KMS-11 (cell line): ENCODE results near the gene FADS2.
A peak's percentile ranks its signal among the peaks of the same experiment; 100 is the strongest.

ENCODE experiments used
- H2AFZ ChIP-seq: fragments of 200-600 bp; sonication (generic); 2 replicates; pipeline ENCODE4 v1.6.1; 2016; ENCODE audit warnings: antibody characterized with exemption, mixed run types, low read depth
- H3K27ac ChIP-seq: fragments of 200-600 bp; sonication (generic); 2 replicates; pipeline ENCODE4 v1.6.1; 2016; ENCODE audit warnings: mild to moderate bottlenecking, mixed run types
- H3K27me3 ChIP-seq: fragments of 200-600 bp; sonication (generic); 2 replicates; pipeline ENCODE4 v1.6.1; 2017; ENCODE audit warnings: mild to moderate bottlenecking, low read depth, mixed run types, moderate library complexity; ENCODE audit not compliant: insufficient read depth
- H3K36me3 ChIP-seq: fragments of 200-600 bp; sonication (generic); 2 replicates; pipeline ENCODE4 v1.6.1; 2017; ENCODE audit warnings: mild to moderate bottlenecking, mixed run types; ENCODE audit not compliant: insufficient read depth
- H3K4me1 ChIP-seq: fragments of 200-600 bp; sonication (generic); 2 replicates; pipeline ENCODE4 v1.6.1; 2016; ENCODE audit warnings: mild to moderate bottlenecking, low read depth, mixed run types; ENCODE audit not compliant: poor library complexity, severe bottlenecking
- H3K4me2 ChIP-seq: fragments of 200-600 bp; sonication (generic); 2 replicates; pipeline ENCODE4 v1.7.0; 2016; ENCODE audit warnings: mild to moderate bottlenecking, mixed run types
- H3K4me3 ChIP-seq: fragments of 200-600 bp; sonication (generic); IDR thresholded peaks from 2 replicates; pipeline ENCODE4 v1.6.1; 2017; ENCODE audit warnings: low read depth, low read length, mixed read lengths; ENCODE audit not compliant: insufficient read depth
- H3K79me2 ChIP-seq: fragments of 200-600 bp; sonication (generic); 2 replicates; pipeline ENCODE4 v1.6.1; 2016; ENCODE audit warnings: low read depth, mixed run types; ENCODE audit not compliant: insufficient read depth
- H3K9ac ChIP-seq: fragments of 200-600 bp; sonication (generic); 2 replicates; pipeline ENCODE4 v1.6.1; 2016; ENCODE audit warnings: mild to moderate bottlenecking, mixed run types
- H4K20me1 ChIP-seq: fragments of 200-600 bp; sonication (generic); 2 replicates; pipeline ENCODE4 v1.6.1; 2016; ENCODE audit warnings: mild to moderate bottlenecking, mixed run types; ENCODE audit not compliant: insufficient read depth
- TF ChIP-seq, protein P1 (sequence below): fragments of 200-600 bp; sonication (generic); conservative IDR thresholded peaks from 2 replicates; pipeline ENCODE4 v1.6.1; 2017; ENCODE audit warnings: low read depth, mild to moderate bottlenecking, antibody characterized with exemption, low read length, moderate library complexity, mixed read lengths

The FADS2 gene

GRCh38 chr11:61870541-61871031, 42.5 kb downstream of the FADS2 start:
- Histone ChIP-seq H3K4me3 (no peak overlapping the region), H4K20me1 (no peaks in the 10 kb centered on the region), H3K9ac (no peak overlapping the region), H3K79me2 (no peaks in the 10 kb centered on the region), H3K4me1 (no peaks in the 10 kb centered on the region), H3K27me3 (no peaks in the 10 kb centered on the region), H3K27ac (no peak overlapping the region), H3K36me3 (no peaks in the 10 kb centered on the region), H2AFZ (peak overlapping the region; percentile 89; the same call in 1 of the 2 replicates), H3K4me2 (no peak overlapping the region; the same call in 1 of the 2 replicates)
- TF ChIP-seq, protein P1, sequence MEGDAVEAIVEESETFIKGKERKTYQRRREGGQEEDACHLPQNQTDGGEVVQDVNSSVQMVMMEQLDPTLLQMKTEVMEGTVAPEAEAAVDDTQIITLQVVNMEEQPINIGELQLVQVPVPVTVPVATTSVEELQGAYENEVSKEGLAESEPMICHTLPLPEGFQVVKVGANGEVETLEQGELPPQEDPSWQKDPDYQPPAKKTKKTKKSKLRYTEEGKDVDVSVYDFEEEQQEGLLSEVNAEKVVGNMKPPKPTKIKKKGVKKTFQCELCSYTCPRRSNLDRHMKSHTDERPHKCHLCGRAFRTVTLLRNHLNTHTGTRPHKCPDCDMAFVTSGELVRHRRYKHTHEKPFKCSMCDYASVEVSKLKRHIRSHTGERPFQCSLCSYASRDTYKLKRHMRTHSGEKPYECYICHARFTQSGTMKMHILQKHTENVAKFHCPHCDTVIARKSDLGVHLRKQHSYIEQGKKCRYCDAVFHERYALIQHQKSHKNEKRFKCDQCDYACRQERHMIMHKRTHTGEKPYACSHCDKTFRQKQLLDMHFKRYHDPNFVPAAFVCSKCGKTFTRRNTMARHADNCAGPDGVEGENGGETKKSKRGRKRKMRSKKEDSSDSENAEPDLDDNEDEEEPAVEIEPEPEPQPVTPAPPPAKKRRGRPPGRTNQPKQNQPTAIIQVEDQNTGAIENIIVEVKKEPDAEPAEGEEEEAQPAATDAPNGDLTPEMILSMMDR, result no peak

DNA sequence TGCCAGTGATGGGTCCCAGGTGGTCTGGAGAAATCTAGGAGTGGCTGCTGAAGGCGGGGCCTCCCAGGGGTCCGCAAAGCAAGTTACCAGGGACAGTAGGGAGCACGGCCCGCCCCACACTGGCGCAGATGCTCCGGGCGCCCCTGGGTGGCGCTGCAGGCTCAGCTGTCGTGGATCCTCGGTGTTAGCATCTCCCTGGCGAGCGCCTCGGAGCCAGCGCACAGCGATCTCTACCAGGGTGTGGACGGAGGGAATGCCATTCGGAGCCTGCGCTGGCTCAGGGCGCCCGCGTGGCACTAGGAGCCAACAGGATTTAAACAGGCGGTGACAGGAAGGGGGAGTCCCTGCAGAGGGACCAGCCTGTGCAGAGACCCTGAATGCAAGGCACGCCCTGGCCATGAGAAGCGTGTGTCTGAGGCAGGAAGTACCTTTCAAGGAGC, 43.1 kb downstream of the FADS2 start:
- TF ChIP-seq, protein P1, result peak; percentile 91
- Histone ChIP-seq H3K27ac (no peak overlapping the region), H2AFZ (peak overlapping the region; percentile 89; the same call in 1 of the 2 replicates)

DNA sequence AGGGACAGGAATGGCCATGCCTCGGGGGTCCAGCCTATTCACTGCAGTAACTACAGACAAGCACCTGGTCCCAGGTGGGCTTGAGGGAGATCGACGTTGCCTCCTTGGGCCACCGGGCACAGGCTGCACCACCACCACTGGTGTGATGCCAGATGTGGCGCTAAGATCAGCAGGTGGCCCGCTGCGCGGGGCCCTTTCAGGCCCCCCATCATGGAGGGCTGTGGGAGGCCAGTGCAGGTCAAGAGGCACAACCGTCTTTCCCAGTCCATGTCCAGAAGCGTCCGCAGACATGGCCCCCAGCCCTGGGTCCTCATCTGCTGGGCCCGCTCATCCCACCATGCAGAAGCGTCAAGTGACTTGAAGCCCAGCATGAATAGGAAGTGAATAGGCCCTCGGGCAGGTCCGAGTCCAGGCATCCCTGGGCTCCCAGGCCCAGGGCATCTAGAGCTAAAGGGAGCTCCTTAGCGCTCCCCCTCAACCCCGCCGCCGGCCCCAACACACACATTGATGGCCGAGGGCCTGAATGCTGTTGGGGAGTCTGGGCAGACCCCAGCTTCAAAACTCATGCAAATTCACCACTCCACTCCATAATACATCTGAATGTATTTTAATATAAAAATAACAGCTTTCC, 45.0 kb downstream of the FADS2 start:
- Histone ChIP-seq H3K4me1 (no peaks in the 10 kb centered on the region), H3K4me3 (no peak overlapping the region), H2AFZ (no peak overlapping the region), H4K20me1 (no peaks in the 10 kb centered on the region), H3K4me2 (no peak overlapping the region), H3K27me3 (no peaks in the 10 kb centered on the region), H3K27ac (no peak overlapping the region), H3K36me3 (no peaks in the 10 kb centered on the region), H3K9ac (no peak overlapping the region), H3K79me2 (no peaks in the 10 kb centered on the region)
- TF ChIP-seq, protein P1, result no peak

More for the DNA sequence above, 43.1 kb downstream of the FADS2 start:
- no peaks in the 10 kb centered on the region for H3K4me1 ChIP-seq
- H3K27me3 ChIP-seq, result no peaks in the 10 kb centered on the region
- no peaks in the 10 kb centered on the region for H3K79me2 ChIP-seq
- H4K20me1 ChIP-seq, result no peaks in the 10 kb centered on the region
- H3K36me3 ChIP-seq, result no peaks in the 10 kb centered on the region
- H3K9ac ChIP-seq, result no peak overlapping the region
- no peak overlapping the region for H3K4me3 ChIP-seq
- peak overlapping the region; percentile 60; the same call in 1 of the 2 replicates for H3K4me2 ChIP-seq

GRCh38 chr11:61873588-61874376, 45.7 kb downstream of the FADS2 start:
- H3K27me3 ChIP-seq, result no peaks in the 10 kb centered on the region
- TF ChIP-seq, protein P1, result no peak
- H3K79me2 ChIP-seq, result no peaks in the 10 kb centered on the region
- no peaks in the 10 kb centered on the region for H3K4me1 ChIP-seq
- H3K4me2 ChIP-seq, result no peak overlapping the region
- H3K9ac ChIP-seq, result no peak overlapping the region
- H4K20me1 ChIP-seq, result no peaks in the 10 kb centered on the region
- H3K36me3 ChIP-seq, result no peaks in the 10 kb centered on the region
- no peak overlapping the region for H3K27ac ChIP-seq
- no peak overlapping the region for H2AFZ ChIP-seq
- H3K4me3 ChIP-seq, result no peak overlapping the region
